ENCODE measurements around the gene TMEM8B.
A peak's percentile ranks its signal among the peaks of the same experiment; 100 is the strongest.

TMEM8B gene

GRCh38 chr9:35899021-35899420 lies 70.0 kb downstream of the TMEM8B start:
- no peak for ATAC-seq
- no peak for DNase-seq (ENCODE audit: low spot score in 2 of 2)
- H3K4me3 Mint-ChIP-seq = no peak overlapping the region

GRCh38 chr9:35903049-35903448 lies 74.0 kb downstream of the TMEM8B start:
- H3K36me3 Mint-ChIP-seq = no peaks in the 10 kb centered on the region
- H3K27ac Mint-ChIP-seq = no peak overlapping the region
- ATAC-seq (peak; percentile 51), DNase-seq (ENCODE audit: low spot score in 2 of 2) (no peak)
- H3K9me3 Mint-ChIP-seq = no peaks in the 10 kb centered on the region
- H3K4me3 Mint-ChIP-seq = no peak overlapping the region
- H3K4me1 Mint-ChIP-seq = no peaks in the 10 kb centered on the region

More at GRCh38 chr9:35899021-35899420, 70.0 kb downstream of the TMEM8B start:
- no peaks in the 10 kb centered on the region for H3K36me3 Mint-ChIP-seq
- H3K9me3 Mint-ChIP-seq = no peaks in the 10 kb centered on the region
- no peak overlapping the region for H3K27ac Mint-ChIP-seq
- H3K4me1 Mint-ChIP-seq = no peaks in the 10 kb centered on the region

GRCh38 chr9:35904338-35904737 lies 75.3 kb downstream of the TMEM8B start:
- Mint-ChIP-seq H3K9me3 (no peaks in the 10 kb centered on the region), H3K4me3 (no peak overlapping the region), H3K4me1 (peaks cover 5% of the 10 kb centered on the region), H3K36me3 (no peaks in the 10 kb centered on the region), H3K27ac (no peak overlapping the region)
- DNase-seq (ENCODE audit: low spot score in 2 of 2) (peak in 1 of 2 donors; percentile 44), ATAC-seq (no peak)

GRCh38 chr9:35905051-35905781 lies 76.2 kb downstream of the TMEM8B start:
- no peak overlapping the region for H3K27ac Mint-ChIP-seq
- H3K4me1 Mint-ChIP-seq = peaks cover 10% of the 10 kb centered on the region
- no peaks in the 10 kb centered on the region for H3K9me3 Mint-ChIP-seq
- H3K4me3 Mint-ChIP-seq = no peak overlapping the region
- peak; percentile 22 for ATAC-seq
- no peaks in the 10 kb centered on the region for H3K36me3 Mint-ChIP-seq
- DNase-seq (ENCODE audit: low spot score in 2 of 2) = peak in 1 of 2 donors; percentile 46

GRCh38 chr9:35905912-35906679 lies 77.1 kb downstream of the TMEM8B start, which contains the start of gene HRCT1:
TSS of gene HRCT1 (plus strand) at chr9:35906202. CDS start at chr9:35906288, 86 bp downstream.
- H3K9me3 Mint-ChIP-seq = no peaks in the 10 kb centered on the region
- no peak within 1 kb of the TSS for H3K27ac Mint-ChIP-seq
- no peak within 1 kb of the TSS for H3K4me3 Mint-ChIP-seq
- DNase-seq (ENCODE audit: low spot score in 2 of 2) = peak in 1 of 2 donors; percentile 40
- H3K36me3 Mint-ChIP-seq = no peaks in the 10 kb centered on the region
- peaks cover 19% of the 10 kb centered on the region for H3K4me1 Mint-ChIP-seq
- ATAC-seq = no peak

- Mint-ChIP-seq H3K27ac (peak overlapping the region; percentile 59), H3K4me1 (peaks cover 22% of the 10 kb centered on the region), H3K36me3 (no peaks in the 10 kb centered on the region), H3K9me3 (no peaks in the 10 kb centered on the region), H3K4me3 (no peak overlapping the region)
- no peak for ATAC-seq
- peak in 1 of 2 donors; percentile 38 for DNase-seq (ENCODE audit: low spot score in 2 of 2)
These were observed 78.1 kb downstream of the TMEM8B start for GRCh38 chr9:35906923-35907699.

- no peaks in the 10 kb centered on the region for H3K36me3 Mint-ChIP-seq
- ATAC-seq (no peak), DNase-seq (ENCODE audit: low spot score in 2 of 2) (peak in 1 of 2 donors; percentile 32)
- H3K9me3 Mint-ChIP-seq = no peaks in the 10 kb centered on the region
- H3K4me1 Mint-ChIP-seq = peaks cover 22% of the 10 kb centered on the region
- H3K27ac Mint-ChIP-seq = peak overlapping the region; percentile 59
- H3K4me3 Mint-ChIP-seq = no peak overlapping the region
These were observed 78.9 kb downstream of the TMEM8B start for GRCh38 chr9:35907711-35908503.

- no peak for ATAC-seq
- DNase-seq (ENCODE audit: low spot score in 2 of 2) = peak in 1 of 2 donors; percentile 43
- H3K4me1 Mint-ChIP-seq = peaks cover 22% of the 10 kb centered on the region
- peak overlapping the region; percentile 84 for H3K27ac Mint-ChIP-seq
- no peak overlapping the region for H3K4me3 Mint-ChIP-seq
- no peaks in the 10 kb centered on the region for H3K36me3 Mint-ChIP-seq
- H3K9me3 Mint-ChIP-seq = no peaks in the 10 kb centered on the region
These were observed 79.6 kb downstream of the TMEM8B start for GRCh38 chr9:35908504-35909125.

GRCh38 chr9:35909274-35909673 lies 80.2 kb downstream of the TMEM8B start, which contains the start of gene SPAAR:
TSS of gene SPAAR (plus strand) at chr9:35909490. CDS start at chr9:35910464, 974 bp downstream.
- ATAC-seq (no peak), DNase-seq (ENCODE audit: low spot score in 2 of 2) (no peak)
- Mint-ChIP-seq H3K4me1 (peaks cover 22% of the 10 kb centered on the region), H3K9me3 (no peaks in the 10 kb centered on the region), H3K27ac (peak within 1 kb of the TSS; percentile 84), H3K36me3 (no peaks in the 10 kb centered on the region), H3K4me3 (no peak within 1 kb of the TSS)

- H3K4me1 Mint-ChIP-seq = peaks cover 22% of the 10 kb centered on the region
- H3K27ac Mint-ChIP-seq = peak overlapping the region; percentile 67
- no peaks in the 10 kb centered on the region for H3K9me3 Mint-ChIP-seq
- no peaks in the 10 kb centered on the region for H3K36me3 Mint-ChIP-seq
- DNase-seq (ENCODE audit: low spot score in 2 of 2) (peak in 1 of 2 donors; percentile 40), ATAC-seq (no peak)
- no peak overlapping the region for H3K4me3 Mint-ChIP-seq
These were observed 80.9 kb downstream of the TMEM8B start for GRCh38 chr9:35909687-35910612.

- Mint-ChIP-seq H3K36me3 (no peaks in the 10 kb centered on the region), H3K27ac (peak overlapping the region; percentile 67), H3K4me3 (no peak overlapping the region), H3K4me1 (peaks cover 22% of the 10 kb centered on the region), H3K9me3 (no peaks in the 10 kb centered on the region)
- ATAC-seq (peak; percentile 38), DNase-seq (ENCODE audit: low spot score in 2 of 2) (peak in 1 of 2 donors; percentile 49)
These were observed 81.8 kb downstream of the TMEM8B start for GRCh38 chr9:35910613-35911359.

GRCh38 chr9:35911690-35912089 lies 82.7 kb downstream of the TMEM8B start:
- H3K27ac Mint-ChIP-seq = no peak overlapping the region
- H3K4me3 Mint-ChIP-seq = no peak overlapping the region
- no peaks in the 10 kb centered on the region for H3K36me3 Mint-ChIP-seq
- H3K4me1 Mint-ChIP-seq = peaks cover 22% of the 10 kb centered on the region
- no peaks in the 10 kb centered on the region for H3K9me3 Mint-ChIP-seq
- DNase-seq (ENCODE audit: low spot score in 2 of 2) (no peak), ATAC-seq (no peak)
